ENCODE results near the gene CD164L2.
A peak's percentile ranks its signal among the peaks of the same experiment; 100 is the strongest.

Gene CD164L2

GRCh38 chr1:27350663-27351540, 32.2 kb downstream of the CD164L2 start:
- TF ChIP-seq, protein P1, sequence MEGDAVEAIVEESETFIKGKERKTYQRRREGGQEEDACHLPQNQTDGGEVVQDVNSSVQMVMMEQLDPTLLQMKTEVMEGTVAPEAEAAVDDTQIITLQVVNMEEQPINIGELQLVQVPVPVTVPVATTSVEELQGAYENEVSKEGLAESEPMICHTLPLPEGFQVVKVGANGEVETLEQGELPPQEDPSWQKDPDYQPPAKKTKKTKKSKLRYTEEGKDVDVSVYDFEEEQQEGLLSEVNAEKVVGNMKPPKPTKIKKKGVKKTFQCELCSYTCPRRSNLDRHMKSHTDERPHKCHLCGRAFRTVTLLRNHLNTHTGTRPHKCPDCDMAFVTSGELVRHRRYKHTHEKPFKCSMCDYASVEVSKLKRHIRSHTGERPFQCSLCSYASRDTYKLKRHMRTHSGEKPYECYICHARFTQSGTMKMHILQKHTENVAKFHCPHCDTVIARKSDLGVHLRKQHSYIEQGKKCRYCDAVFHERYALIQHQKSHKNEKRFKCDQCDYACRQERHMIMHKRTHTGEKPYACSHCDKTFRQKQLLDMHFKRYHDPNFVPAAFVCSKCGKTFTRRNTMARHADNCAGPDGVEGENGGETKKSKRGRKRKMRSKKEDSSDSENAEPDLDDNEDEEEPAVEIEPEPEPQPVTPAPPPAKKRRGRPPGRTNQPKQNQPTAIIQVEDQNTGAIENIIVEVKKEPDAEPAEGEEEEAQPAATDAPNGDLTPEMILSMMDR (IDR thresholded peaks at IDR 0.05; ENCODE audit: low read depth, low read length) = no peak
- DNase-seq (ENCODE audit: low read depth in 2 of 2) = peak in 1 of 2 donors; percentile 74
- peak overlapping the region in 1 of 2 donors; percentile 4 for H3K4me3 ChIP-seq (replicated peaks in 1 of 2; ENCODE audit: low read depth in 2 of 2, low read length in 2 of 2)

GRCh38 chr1:27349784-27350662, 33.1 kb downstream of the CD164L2 start:
- H3K4me3 ChIP-seq (replicated peaks in 1 of 2; ENCODE audit: low read depth in 2 of 2, low read length in 2 of 2) = peak overlapping the region; percentile 41 to 43

GRCh38 chr1:27348861-27349783, 34.0 kb downstream of the CD164L2 start:
- H3K4me3 ChIP-seq (replicated peaks in 1 of 2; ENCODE audit: low read depth in 2 of 2, low read length in 2 of 2) = peak overlapping the region; percentile 41 to 43
- DNase-seq (ENCODE audit: low read depth in 2 of 2) = no peak
- TF ChIP-seq, protein P1 (IDR thresholded peaks at IDR 0.05; ENCODE audit: low read depth, low read length) = no peak

More at GRCh38 chr1:27349784-27350662, 33.1 kb downstream of the CD164L2 start:
- TF ChIP-seq, protein P1 (IDR thresholded peaks at IDR 0.05; ENCODE audit: low read depth, low read length) = no peak
- peak; percentile 60 to 82 for DNase-seq (ENCODE audit: low read depth in 2 of 2)

- TF ChIP-seq, protein P1 (IDR thresholded peaks at IDR 0.05; ENCODE audit: low read depth, low read length) = no peak
- no peak for DNase-seq (ENCODE audit: low read depth in 2 of 2)
- H3K4me3 ChIP-seq (replicated peaks in 1 of 2; ENCODE audit: low read depth in 2 of 2, low read length in 2 of 2) = no peak overlapping the region
These were observed 36.0 kb downstream of the CD164L2 start for GRCh38 chr1:27346991-27347624.

GRCh38 chr1:27346357-27346756, 36.8 kb downstream of the CD164L2 start:
- TF ChIP-seq, protein P1 (IDR thresholded peaks at IDR 0.05; ENCODE audit: low read depth, low read length) = no peak
- H3K4me3 ChIP-seq (replicated peaks in 1 of 2; ENCODE audit: low read depth in 2 of 2, low read length in 2 of 2) = no peak overlapping the region
- DNase-seq (ENCODE audit: low read depth in 2 of 2) = no peak
